K562 (cell line): ENCODE data around the gene FANCG. TPM values are rescaled to one million over a fixed set of nuclear protein-coding genes. Genes with fewer than 3 reads are reported as not detected.
A peak's percentile ranks its signal among the peaks of the same experiment; 100 is the strongest.

ENCODE experiments used
- CEBPZ ChIP-seq: fragments of 150-350 bp; IDR thresholded peaks from 2 replicates; pipeline ENCODE4 v1.6.1; 2014; ENCODE audit warnings: low read depth, mild to moderate bottlenecking, low read length, borderline replicate concordance
- E4F1 ChIP-seq: fragments of 250-450 bp; sonication (Bioruptor Pico); IDR thresholded peaks from 2 replicates; pipeline ENCODE4 v1.5.0; 2021; ENCODE audit warnings: mild to moderate bottlenecking, borderline replicate concordance
- MBD2 ChIP-seq: sonication (generic); IDR thresholded peaks from 2 replicates; pipeline ENCODE4 v1.6.1; 2016; ENCODE audit warnings: low read depth, borderline replicate concordance
- NELFE ChIP-seq: IDR thresholded peaks from 2 replicates; pipeline ENCODE4 v1.6.1; 2011; ENCODE audit warnings: mild to moderate bottlenecking; ENCODE audit not compliant: insufficient read depth, insufficient read length
- NR1H2 ChIP-seq: sonication (generic); formaldehyde crosslinking; IDR thresholded peaks from 2 replicates; pipeline ENCODE4 v1.4.0; 2020; ENCODE audit warnings: mild to moderate bottlenecking, missing genetic modification reagents
- POLR2A ChIP-seq: fragments of 450-650 bp; conservative IDR thresholded peaks from 2 replicates; pipeline ENCODE4 v1.6.1; 2016
- RBM14 ChIP-seq: fragments of 200-400 bp; formaldehyde crosslinking; IDR thresholded peaks from 2 replicates; pipeline ENCODE4 v1.6.1; 2018; ENCODE audit warnings: low read depth, mild to moderate bottlenecking, low read length, moderate library complexity, borderline replicate concordance; ENCODE audit not compliant: insufficient read depth
- SP2 ChIP-seq: IDR thresholded peaks from 2 replicates; pipeline ENCODE4 v1.6.1; 2011; ENCODE audit warnings: mild to moderate bottlenecking, low read depth, low read length, moderate library complexity; ENCODE audit not compliant: poor library complexity, severe bottlenecking; ENCODE audit errors: extremely low read depth
- TFAP4 ChIP-seq: sonication (generic); formaldehyde crosslinking; IDR thresholded peaks from 2 replicates; pipeline ENCODE4 v1.8.0; 2022; ENCODE audit warnings: missing genetic modification reagents, mild to moderate bottlenecking, moderate library complexity, borderline replicate concordance
- ZC3H11A ChIP-seq: IDR thresholded peaks from 2 replicates; pipeline ENCODE4 v1.6.1; 2012; ENCODE audit warnings: low read depth, low read length, improper control_type of control experiment
- polyA plus RNA-seq, 8 experiments: library from polyadenylated mRNA; depleted of rRNA in 4 of 8; stranded (reverse) in 5 of 8; unstranded in 3 of 8; fragments of >200 nt; fragmentation: Nextera tagmentation in 2 of 8; fragmentation: Illumina TruSeq in 1 of 8; extraction: Ambion mirVana in 2 of 8; extraction: Trizol in 1 of 8; gene quantifications; 2 replicates each; pipeline versions ENCODE4 v1.2.1 to v1.2.3, GENCODE V29; 2011 to 2014; ENCODE audit warnings: inconsistent platforms in 1 of 8, missing spikeins in 1 of 8
- total RNA-seq, 7 experiments: library from RNA; depleted of rRNA in 6 of 7; stranded (reverse); fragments of >200 nt in 6 of 7; fragmentation: Illumina TruSeq in 2 of 7; extraction: Trizol in 2 of 7; gene quantifications; 2 replicates each; pipeline versions ENCODE4 v1.2.1 to v1.2.3, GENCODE V29; 2011 to 2021; ENCODE audit warnings: low replicate concordance in 1 of 7
- TF ChIP-seq, protein P1 (sequence below): sonication (generic); formaldehyde crosslinking; IDR thresholded peaks from 2 replicates; pipeline ENCODE4 v1.8.0; 2022; ENCODE audit warnings: mild to moderate bottlenecking, missing genetic modification reagents
- TF ChIP-seq, protein P2 (sequence below): IDR thresholded peaks from 2 replicates; pipeline ENCODE4 v1.6.1; 2016; ENCODE audit warnings: missing genetic modification characterization, missing compliant biosample characterization

Gene FANCG
- total and polyA plus RNA-seq, 9 of the 15 experiments (the other 6 are each of a cell fraction or from before 2014, with no cell fraction given), result 7.5 to 43.9 (median 31.0) TPM

DNA sequence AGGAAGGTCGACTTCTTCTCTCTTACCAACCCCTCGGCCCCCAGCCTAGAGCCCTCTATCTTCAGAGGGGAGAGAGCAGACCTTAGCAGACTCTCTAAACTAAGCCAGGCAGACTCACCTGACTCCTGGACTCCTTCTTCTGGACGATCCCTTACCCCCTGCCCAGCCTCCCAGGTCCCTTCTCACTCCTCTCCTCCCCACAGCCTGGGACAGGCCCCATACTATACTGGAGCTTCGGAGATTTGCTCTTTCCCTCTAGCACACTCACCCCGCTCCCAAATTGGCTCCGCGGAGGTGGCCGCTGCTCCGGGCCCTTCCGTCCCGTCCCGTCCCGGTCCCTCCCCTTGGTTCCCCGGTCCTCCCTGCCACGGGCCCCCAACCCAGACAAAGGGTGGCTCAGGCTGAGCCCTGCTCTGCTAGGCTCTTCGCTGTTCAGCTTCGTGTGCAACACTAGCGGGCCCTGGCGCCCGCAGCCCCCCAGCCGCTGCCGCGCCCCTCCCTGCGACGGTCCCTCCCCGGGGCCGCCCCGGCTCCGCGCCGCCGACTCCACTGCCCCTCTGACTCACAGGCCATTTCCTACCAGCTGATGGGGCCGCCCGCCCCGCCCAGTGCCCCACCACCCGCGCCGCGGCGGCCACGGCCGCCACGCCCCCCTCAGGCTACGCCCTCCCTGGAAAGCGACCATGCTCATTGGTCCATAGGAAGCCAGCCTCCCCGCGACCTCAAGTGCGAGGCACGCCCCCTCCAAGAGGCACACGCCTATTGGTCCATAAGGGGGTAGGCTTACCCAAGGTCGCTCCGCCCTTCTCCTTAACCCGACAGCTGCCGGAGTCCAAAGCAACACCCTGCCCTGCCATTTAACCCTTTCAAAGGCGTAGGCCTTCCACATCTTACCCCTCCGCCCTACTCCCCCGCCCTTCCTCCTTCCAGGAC is 31.5 kb upstream of the FANCG start (continued):
- TF ChIP-seq, protein P1, sequence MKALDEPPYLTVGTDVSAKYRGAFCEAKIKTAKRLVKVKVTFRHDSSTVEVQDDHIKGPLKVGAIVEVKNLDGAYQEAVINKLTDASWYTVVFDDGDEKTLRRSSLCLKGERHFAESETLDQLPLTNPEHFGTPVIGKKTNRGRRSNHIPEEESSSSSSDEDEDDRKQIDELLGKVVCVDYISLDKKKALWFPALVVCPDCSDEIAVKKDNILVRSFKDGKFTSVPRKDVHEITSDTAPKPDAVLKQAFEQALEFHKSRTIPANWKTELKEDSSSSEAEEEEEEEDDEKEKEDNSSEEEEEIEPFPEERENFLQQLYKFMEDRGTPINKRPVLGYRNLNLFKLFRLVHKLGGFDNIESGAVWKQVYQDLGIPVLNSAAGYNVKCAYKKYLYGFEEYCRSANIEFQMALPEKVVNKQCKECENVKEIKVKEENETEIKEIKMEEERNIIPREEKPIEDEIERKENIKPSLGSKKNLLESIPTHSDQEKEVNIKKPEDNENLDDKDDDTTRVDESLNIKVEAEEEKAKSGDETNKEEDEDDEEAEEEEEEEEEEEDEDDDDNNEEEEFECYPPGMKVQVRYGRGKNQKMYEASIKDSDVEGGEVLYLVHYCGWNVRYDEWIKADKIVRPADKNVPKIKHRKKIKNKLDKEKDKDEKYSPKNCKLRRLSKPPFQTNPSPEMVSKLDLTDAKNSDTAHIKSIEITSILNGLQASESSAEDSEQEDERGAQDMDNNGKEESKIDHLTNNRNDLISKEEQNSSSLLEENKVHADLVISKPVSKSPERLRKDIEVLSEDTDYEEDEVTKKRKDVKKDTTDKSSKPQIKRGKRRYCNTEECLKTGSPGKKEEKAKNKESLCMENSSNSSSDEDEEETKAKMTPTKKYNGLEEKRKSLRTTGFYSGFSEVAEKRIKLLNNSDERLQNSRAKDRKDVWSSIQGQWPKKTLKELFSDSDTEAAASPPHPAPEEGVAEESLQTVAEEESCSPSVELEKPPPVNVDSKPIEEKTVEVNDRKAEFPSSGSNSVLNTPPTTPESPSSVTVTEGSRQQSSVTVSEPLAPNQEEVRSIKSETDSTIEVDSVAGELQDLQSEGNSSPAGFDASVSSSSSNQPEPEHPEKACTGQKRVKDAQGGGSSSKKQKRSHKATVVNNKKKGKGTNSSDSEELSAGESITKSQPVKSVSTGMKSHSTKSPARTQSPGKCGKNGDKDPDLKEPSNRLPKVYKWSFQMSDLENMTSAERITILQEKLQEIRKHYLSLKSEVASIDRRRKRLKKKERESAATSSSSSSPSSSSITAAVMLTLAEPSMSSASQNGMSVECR (CRISPR knock-in tag), result peak; percentile 52; the same call in 1 of the 2 replicates
- TF ChIP-seq ZC3H11A (no peak), SP2 (no peak), NR1H2 (no peak), RBM14 (no peak), E4F1 (no peak), POLR2A (peak; percentile 46; the same call in 1 of the 2 replicates), NELFE (no peak), MBD2 (no peak), CEBPZ (no peak), TFAP4 (CRISPR knock-in tag) (peak; percentile 89)
- TF ChIP-seq, protein P2, sequence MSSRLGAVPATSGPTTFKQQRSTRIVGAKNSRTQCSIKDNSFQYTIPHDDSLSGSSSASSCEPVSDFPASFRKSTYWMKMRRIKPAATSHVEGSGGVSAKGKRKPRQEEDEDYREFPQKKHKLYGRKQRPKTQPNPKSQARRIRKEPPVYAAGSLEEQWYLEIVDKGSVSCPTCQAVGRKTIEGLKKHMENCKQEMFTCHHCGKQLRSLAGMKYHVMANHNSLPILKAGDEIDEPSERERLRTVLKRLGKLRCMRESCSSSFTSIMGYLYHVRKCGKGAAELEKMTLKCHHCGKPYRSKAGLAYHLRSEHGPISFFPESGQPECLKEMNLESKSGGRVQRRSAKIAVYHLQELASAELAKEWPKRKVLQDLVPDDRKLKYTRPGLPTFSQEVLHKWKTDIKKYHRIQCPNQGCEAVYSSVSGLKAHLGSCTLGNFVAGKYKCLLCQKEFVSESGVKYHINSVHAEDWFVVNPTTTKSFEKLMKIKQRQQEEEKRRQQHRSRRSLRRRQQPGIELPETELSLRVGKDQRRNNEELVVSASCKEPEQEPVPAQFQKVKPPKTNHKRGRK (tag), result no peak
